ENCODE results near the gene PTPRA.
"Not testable (repeated sequence)": the region's sequence is repeated elsewhere in the genome, so short reads cannot be mapped to it uniquely, and the experiment has no call there.

Gene PTPRA, protein sequence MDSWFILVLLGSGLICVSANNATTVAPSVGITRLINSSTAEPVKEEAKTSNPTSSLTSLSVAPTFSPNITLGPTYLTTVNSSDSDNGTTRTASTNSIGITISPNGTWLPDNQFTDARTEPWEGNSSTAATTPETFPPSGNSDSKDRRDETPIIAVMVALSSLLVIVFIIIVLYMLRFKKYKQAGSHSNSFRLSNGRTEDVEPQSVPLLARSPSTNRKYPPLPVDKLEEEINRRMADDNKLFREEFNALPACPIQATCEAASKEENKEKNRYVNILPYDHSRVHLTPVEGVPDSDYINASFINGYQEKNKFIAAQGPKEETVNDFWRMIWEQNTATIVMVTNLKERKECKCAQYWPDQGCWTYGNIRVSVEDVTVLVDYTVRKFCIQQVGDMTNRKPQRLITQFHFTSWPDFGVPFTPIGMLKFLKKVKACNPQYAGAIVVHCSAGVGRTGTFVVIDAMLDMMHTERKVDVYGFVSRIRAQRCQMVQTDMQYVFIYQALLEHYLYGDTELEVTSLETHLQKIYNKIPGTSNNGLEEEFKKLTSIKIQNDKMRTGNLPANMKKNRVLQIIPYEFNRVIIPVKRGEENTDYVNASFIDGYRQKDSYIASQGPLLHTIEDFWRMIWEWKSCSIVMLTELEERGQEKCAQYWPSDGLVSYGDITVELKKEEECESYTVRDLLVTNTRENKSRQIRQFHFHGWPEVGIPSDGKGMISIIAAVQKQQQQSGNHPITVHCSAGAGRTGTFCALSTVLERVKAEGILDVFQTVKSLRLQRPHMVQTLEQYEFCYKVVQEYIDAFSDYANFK

DNA sequence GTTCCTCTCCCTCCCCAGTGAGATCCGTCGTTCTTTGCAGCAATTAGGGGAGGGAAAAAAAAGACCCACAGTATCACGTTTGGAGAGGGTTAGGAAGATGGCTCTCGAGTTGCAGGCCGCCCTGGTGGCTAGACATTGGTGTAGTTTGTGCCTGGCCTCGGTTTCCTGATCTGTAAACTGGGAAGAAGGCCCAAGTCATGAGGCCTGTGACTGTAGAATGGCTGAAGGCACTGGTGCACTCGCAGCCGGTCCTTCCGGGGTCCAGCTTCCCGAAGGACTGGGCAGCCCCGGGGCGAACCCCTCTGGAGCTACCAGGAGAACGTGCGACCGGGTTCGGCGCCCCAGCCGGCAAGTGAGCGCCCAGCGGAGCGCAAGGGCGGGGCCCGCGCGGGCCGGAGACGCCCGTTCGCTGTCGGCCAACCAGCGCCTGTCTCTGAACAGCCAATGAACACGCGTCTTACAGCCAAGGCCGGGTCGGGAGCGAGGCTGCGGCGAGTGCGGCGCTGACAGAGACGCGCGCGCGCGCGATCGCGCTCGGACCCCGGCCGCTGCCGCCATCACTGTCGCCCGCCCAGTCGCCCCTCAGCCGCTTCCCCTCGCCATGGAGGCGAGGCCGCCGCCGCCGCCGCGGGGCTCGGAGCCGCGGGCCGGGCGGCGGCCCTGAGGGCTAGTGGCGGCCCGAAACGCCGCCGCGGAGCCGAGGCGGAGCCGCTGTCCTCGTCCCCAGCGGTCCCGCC lies at the start of gene PTPRA:
PTPRA (plus strand) TSS at position 472 of the 737 bp plus-strand sequence. CDS start 90,797 bp downstream, outside the sequence.
- peak; percentile 96 for DNase-seq

DNA sequence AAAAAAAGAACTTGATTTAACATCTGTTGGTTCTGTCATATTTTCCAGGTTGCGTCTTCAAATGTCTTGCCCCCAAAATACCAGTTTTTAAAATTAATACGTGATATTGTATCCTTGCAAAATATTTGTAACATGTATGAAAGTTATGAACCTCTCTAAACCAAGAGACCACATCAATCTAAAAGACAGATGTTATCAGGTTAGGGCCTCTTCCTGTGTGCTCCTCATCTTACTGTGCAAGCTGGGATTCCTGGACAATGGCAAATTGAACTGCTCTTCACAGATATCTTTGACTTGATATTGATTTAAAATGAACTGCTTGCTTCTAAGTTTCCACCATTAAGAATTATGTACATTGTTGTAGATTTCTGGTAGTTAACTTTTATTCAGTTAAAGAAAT lies 47.5 kb upstream of the PTPRA start:
- no peak for DNase-seq

DNA sequence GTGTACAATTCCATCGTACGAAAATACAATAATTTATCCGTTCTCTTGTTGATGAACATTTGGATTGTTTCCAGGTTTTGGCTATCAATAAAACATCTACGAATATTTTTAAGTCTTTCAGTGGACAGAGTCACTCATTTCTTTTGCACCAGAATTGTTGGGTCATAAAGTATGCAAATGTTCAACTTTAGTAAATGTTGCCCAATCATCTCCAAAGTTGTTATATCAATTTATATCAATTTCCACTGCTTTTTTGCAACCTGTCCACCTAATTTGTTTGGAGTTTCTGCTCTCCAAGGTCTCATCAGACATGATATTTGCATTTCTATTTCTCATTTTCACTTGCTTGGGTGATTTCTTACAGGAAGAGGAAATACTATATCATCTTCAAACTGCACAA lies 46.6 kb upstream of the PTPRA start:
- no peak for DNase-seq

DNA sequence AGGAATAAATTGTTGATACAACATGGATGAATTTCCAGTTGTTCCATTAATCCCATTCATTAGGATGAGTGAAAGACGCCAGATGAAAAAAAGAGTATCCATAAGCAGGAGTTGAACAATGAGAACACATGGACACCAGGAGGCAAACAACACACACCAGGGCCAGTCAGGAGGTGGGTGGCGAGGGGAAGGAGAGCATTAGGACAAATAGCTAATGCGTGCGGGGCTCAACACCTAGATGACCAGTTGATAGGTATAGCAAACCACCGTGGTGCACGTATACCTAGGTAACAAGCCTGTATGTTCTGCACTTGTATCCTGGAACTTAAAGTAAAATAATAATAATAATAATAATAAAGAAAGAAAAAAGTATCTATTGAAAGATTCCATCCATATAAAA lies 43.9 kb upstream of the PTPRA start:
- no peak for DNase-seq

DNA sequence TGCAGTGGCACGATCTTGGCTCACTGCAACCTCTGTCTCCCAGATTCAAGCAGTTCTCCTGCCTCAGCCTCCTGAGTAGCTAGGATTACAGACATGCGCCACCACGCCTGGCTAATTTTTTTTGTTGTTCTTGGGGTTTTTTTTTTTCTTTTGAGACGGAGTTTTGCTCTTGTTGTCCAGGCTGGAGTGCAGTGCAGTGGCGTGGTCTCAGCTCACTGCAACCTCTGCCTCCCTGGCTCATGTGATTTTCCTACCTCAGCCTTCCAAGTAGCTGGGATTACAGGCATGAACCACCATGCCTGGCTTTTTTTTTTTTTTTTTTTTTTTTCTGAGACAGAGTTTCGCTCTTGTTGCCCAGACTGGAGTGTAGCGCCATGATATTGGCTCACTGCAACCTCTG lies 42.1 kb upstream of the PTPRA start:
- DNase-seq = not testable (repeated sequence)

DNA sequence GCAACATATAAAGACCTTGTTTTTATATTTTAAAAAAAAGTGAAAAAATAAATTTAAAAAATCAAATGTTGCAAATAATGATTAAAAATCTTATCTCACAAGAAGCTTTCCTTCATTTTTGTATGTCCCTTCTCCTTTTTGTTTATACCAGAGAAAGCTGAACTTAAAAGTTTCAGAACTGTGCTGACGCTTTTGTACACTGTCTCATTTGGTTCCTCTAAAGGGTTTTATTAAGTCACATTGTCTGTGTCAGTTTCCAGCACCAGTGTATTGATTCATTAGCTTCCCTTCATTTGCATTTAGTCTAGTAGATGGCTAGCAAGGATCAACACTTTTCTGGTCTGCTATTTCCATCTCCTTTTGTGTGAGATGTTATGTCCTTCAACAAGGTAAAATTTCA lies 39.5 kb upstream of the PTPRA start:
- DNase-seq = peak; percentile 75

DNA sequence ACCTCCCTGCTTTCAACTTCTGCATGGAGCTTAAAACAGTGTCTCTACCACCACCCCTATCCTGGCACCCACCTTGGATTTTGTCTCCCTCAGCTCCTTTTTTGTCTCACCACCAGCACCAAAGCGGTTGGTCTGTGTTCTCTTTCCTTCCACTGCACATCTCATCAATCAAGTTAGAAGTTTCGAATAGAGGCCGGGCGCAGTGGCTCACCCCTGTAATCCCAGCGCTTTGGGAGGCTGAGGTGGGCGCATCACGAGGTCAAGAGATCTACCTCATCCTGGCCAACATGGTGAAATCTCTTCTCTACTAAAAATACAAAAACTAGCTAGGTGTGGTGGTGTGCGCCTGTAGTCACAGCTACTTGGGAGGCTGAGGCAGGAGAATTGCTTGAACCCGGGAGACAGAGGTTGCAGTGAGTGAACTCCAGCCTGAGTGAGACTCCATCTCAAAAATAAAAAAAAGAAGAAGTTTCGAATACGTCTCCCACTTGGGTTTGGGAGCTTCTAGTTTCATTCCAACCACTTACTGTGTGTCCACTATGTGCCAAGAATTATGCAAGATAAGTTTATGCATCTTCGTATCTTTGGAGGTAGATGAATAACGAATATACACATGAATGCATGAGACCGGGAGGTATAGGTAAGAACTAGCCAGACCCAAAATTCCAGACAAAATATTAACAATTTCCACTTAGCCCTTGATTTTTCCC lies 38.7 kb upstream of the PTPRA start:
- peak; percentile 52 for DNase-seq

DNA sequence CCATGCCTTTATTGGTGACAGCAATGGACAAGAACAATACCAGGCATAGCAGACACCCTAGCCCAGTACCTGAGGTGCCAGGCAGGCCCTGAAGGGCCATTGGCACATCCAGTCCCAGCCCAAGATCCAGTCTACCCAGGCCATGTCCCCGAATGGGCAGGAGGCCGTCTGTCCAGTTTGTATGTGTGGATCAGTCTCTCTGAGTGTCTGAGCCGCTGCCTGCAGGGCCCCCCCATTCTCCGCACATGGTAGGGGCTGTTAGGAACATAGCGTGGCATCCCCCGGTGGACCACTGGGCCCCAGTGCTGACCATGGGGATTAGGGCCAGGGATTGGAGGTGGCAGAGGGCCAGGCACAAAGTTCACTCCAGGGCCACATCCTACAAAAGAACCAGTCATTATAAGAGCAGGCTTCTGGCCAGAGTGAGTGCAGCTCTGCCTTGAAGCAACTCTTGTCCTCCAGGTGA lies 37.9 kb upstream of the PTPRA start:
- no peak for DNase-seq

DNA sequence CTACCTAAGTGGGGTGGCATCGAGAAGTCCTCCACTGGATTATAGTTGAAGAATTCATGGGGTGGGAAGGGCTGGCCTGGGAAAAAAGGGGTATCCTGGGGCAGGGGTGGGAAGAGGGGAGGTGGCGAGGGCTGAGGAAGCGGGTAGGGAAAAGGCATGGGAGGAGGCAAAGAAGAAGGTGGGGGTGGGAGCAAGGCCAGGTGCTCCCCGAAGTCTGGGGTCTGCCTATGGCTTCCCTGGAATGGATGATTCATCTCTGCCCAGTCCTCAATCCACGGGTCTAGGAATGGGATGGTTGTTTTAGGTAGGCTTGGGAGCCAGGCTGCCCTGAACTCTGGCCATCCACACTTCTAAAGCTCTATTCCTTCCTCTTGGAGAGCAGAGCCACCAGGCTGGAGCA lies 37.2 kb upstream of the PTPRA start:
- no peak for DNase-seq

DNA sequence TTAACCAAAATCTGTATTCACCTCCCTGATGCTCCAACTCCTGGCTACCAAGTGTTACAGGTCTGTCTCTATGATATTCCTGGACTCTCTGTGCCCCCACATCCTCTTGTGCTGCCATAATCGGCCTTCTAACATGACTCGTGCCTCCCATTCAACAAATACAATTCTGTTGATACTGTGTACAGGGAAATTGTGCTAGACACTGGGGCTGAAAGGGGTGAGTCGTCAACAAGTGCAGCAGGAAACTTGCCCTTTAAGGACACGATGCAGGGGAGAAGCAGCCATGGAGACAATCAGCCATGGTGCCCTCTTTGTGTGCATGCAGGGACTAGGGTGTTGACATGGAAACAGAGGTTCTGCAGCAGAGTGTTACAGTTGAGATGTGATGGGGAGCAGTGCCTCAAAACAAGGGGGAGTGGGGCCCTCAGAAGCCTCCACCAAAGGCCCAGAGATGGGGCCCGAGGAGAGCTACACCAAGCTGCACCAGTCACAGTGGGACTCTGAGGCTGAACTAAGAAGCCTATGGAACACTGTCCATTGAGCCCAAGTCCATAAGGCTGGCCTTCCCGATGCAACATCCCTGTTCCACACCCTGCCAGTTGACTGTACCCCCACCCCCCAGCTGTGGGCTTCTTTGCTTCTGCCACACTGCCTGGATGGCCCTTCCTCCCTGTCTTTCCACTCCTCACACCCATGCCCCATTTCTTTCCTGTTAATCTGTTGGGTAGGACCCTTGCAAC lies 35.9 kb upstream of the PTPRA start:
- no peak for DNase-seq

DNA sequence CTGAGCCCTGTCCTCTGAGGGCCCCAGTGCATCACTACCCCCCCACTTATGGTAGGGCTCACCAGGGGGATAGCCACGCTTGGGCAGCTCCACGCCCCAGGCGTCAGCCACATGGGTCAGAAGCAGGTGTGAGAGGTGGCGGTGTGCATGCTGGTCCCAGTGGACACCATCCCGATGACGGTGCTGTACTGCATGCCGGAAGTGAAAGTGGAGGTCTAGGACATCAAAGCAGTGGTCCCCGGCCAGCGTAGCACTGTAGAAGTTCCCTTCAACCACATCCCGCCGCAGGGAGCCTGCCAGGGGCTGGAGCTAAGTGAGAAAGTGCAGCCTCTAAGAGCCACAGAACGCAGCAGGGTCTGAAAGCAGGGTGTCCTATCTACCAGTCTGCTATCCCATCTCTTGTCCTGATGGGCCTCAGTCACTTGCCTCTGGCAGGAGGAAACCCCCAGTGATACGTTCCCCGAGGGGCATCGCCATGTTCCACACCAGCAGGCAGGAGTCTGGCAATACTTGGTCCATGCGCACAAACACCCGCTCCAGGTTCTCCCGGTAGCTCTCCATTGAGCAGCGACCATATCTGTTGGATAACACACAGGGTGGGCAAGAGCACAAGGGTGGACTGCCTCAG lies 35.0 kb upstream of the PTPRA start:
- DNase-seq = no peak

DNA sequence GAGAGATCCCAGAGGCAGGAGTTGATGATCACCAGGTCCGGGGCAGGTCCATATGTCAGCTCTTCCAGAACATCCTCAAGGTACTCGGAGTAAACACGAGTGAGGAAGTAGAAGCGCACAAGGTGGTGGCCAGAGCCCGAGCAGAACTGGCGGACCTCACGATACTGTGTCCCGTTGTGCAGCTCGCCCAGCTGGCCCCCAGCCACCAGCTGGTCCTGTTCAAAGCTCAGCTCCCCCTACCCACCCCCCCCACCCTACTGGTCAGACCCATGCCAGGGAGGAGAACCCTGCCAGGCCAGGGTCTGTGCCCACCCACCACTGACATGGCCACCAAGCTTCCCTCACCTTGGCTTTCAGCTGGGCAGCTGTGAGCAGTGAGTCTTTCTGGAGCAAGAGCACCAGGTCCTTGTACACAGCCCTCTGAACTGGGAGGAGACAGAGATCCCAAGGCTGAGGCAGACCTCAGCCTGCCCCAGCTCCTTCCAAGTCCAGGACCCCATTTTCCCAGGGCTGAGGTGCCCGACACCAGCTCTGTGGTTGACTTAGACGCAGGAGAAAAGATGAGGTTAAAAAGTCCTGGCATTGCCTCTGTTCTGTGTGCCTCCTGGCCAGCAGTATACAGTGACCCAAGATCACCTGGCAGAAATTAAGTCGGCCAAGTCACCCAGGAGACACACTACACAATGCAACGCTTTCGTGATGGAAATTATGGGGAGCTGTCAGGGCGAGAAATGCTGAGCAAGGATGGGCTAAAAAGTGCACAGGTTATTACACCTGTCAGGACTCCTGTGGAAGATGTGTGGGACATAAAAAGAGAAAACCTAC lies 34.2 kb upstream of the PTPRA start:
- no peak for DNase-seq

DNA sequence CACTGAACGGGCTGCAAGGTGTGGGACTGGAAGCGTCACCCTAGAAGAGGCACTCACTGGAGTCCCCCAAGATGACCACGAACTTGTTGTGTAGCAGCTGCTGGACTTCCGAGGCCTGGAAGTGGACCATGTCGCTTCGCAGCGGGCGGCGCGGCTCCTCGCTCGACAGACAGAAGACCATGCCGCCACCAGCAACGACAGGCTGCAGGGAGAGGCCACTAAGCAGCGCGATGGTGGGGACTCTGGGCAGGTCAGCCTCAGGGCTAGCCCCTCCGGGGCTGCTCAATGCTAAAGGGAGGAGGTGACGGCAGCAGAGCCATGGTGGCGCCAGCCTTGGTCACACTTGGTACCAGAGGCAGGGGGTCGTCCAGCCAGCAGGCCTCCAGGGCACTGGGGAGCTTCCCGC lies 33.5 kb upstream of the PTPRA start:
- no peak for DNase-seq

DNA sequence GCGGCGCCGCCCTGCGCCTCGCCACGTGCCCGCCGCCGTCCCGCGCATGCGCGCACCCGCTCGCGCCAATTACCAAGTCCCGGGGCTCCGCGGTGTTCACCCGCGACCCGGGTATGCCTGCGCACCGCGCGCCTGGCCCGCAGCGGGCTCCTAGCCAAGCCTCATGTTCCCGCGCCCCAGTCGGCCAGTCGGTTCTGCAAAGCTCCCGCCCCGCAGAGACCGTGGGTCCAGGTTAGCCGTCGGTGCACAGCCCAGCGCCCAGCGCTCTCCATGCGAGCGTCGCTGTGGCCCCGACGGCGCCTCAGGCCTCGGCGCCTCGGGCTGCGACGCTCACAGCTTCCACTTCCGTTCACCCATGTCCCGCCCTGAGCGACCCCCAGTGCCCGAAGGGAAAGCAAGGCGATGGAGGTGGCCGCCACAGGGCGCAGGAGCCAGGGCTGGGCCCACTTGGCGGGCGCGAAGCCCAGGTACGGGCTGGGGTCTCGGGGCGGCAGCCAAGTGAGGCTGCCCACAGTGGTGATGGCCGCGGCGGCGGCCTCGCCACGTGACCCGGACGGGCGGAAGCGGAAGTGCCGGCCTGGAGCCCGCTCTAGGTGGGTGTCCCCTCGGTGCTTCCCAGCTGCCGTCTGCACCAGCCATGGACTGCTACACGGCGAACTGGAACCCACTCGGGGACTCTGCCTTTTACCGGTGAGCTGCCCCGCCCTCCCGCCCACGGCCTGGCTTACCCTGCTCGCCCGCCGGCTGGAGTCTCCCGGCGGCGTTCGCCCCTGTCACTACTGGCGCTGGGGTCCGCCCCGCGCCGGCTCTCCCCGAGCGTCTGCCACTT lies 32.9 kb upstream of the PTPRA start, which contains the start of the genes PCED1A and VPS16:
PCED1A (minus strand) TSS at position 518 of the 829 bp plus-strand sequence. CDS start 743 bp downstream, outside the sequence.
VPS16 (plus strand) TSS at position 608 of the 829 bp plus-strand sequence; CDS start at position 638, 30 bp downstream.
- DNase-seq = peak; percentile 91

DNA sequence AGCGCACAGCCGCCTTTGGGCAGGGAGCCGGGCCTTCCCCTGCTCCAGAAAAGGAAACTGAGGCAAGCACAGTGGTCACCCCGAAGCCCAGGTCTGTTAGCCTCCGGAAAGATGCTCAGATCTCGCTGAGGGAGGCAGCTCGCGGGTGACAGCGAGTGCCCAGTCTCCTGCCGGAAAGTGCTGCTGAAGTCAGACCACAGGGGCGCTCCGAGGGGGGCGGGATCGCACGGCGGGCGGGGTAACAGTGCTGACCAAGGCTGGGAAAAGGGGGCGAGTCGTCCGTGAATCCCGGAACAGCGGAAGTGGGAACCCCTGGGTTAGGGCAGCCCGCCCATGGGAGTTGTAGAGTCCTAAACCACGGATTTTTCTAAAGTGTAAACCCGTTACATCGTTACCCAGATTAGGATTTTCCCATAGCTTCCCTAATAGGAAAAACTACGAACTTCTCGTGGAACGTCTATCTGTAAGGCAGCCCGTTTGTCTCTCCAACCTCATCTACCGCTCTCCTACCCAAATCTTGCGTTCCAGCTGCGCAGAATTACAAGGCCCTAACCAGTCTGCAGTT lies 32.2 kb upstream of the PTPRA start:
- peak; percentile 66 for DNase-seq

DNA sequence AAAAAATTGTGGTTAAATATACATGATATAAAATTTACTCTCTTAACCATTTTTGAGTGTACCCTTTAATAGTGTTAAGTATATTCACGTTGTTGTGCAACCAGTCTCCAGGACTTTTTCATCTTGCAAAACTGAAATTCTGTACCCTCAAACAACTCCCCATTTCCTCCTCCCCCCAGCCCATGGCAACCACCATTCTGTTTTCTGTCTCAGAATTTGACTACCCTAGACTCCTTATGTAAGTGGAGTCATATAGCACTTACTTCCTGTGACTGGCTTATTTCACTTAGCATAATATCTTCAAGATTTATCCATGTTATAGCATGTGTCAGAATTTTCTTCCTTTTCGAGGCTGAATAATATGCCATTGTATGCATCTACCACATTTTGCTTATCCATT lies 27.7 kb upstream of the PTPRA start:
- peak; percentile 30 for DNase-seq

DNA sequence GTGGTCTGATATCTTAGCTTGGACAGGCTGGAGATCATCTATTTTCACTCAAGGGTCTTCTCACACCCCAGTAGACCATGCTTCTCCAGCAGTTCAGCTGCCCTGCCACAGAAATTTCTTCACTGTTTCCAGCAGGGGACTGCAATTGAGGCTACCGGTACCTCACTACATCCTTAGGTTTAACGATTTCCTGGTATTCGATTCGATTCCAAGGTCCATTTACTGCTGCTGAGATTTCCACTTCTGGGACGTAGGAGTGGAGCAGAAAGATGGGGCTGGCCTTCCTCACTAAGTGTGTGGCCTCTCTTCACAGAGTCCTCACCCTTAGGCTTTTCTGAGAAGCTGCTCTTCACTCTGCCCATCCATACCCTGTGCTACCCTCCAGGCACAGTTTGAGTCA lies 26.6 kb upstream of the PTPRA start:
- DNase-seq = no peak

DNA sequence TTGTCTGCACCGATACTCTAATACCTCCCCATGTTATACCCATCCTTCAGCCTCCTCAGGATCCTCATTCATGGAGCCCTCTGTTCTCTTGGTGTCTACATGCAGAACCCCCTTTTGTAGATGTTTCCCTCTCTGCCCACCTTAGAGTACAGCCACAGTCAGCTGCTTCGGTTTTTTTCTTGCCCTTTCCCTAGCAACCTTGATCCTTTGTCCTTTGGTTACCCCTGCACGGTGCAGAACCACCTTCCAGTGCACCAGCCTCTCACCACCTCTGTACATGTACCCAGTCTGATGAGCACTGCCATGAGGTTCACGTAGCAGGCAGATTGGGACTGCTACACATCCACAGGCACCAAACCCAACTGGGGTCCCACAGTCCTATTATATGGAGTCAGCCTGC lies 25.5 kb upstream of the PTPRA start:
- DNase-seq = no peak

DNA sequence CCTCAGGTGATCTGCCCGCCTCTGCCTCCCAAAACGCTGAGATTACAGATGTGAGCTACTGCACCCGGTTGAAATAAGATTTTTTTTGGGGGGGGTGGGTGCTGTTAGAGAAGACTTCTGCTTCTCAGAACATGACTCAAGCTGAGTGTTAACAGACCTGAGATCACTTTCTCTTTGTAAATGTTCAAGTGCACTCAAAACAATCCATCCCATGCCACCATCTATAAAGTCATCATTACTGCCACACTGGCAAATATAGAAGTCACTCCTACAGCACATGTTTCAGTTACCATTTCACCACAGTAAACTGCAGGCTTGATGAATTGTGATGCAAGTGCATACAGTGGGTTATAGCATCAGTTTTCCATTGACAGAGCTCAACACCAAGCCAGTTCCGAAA lies 23.8 kb upstream of the PTPRA start:
- peak; percentile 44 for DNase-seq

All from suppressor macrophage treated with lipopolysaccharide for 4 hours (primary cell).